IMR-90 (cell line): ENCODE data around the gene LAMB1. TPM values are rescaled to one million over a fixed set of nuclear protein-coding genes. Genes with fewer than 3 reads are reported as not detected.

Source experiments
- ATAC-seq: fragments of 200-7000 bp; cut with Tn5 transposase; 2 replicates; pipeline ENCODE4 v1.9.1; 2020; ENCODE audit warnings: low read depth, mild to moderate bottlenecking, moderate library complexity
- BruUV-seq: library from RNA; stranded (reverse); fragments of 400-500 nt; replicated peaks from 2 replicates; lab custom pipeline; 2021; lab: Mats Ljungman, UMichigan
- CTCF ChIA-PET: fragments of 300-600 bp; formaldehyde crosslinking; extraction: SDS; loops from one replicate; lab custom pipeline; 2021; ENCODE audit warnings: antibody characterized with exemption; lab: Yijun Ruan, JAX
- POLR2A ChIA-PET: fragments of 300-600 bp; sonication (Branson Sonifier 250); formaldehyde crosslinking; loops from one replicate; lab custom pipeline; 2022; ENCODE audit warnings: antibody characterized with exemption; ENCODE audit not compliant: unreplicated experiment; lab: Charles Lee
- DNase-seq: peaks from one replicate; pipeline ENCODE4 v3.0.0; 2013
- H2AFZ ChIP-seq: replicated peaks from 2 replicates; pipeline ENCODE3; 2013; ENCODE audit warnings: low read length, mild to moderate bottlenecking; ENCODE audit not compliant: poor library complexity
- H2AK5ac ChIP-seq: 2 replicates; pipeline ENCODE4 v1.6.1; 2013; ENCODE audit warnings: low read depth, low read length, inconsistent platforms
- H2AK9ac ChIP-seq: replicated peaks from 2 replicates; pipeline ENCODE3; 2013; ENCODE audit warnings: mild to moderate bottlenecking, low read depth, low read length, moderate library complexity; ENCODE audit not compliant: poor library complexity
- H2BK120ac ChIP-seq: 2 replicates; pipeline ENCODE4 v1.6.1; 2013; ENCODE audit warnings: low read depth, low read length, inconsistent platforms
- H2BK15ac ChIP-seq: 3 replicates; pipeline ENCODE4 v1.6.1; 2013; ENCODE audit warnings: low read depth, low read length, inconsistent platforms
- H2BK20ac ChIP-seq: 2 replicates; pipeline ENCODE4 v1.6.1; 2013; ENCODE audit warnings: low read depth, mild to moderate bottlenecking, inconsistent platforms, low read length, moderate library complexity
- H2BK5ac ChIP-seq: 2 replicates; pipeline ENCODE4 v1.6.1; 2013; ENCODE audit warnings: mild to moderate bottlenecking, low read depth, low read length, inconsistent platforms; ENCODE audit not compliant: poor library complexity, severe bottlenecking
- H3K14ac ChIP-seq: replicated peaks from 2 replicates; pipeline ENCODE4 v1.6.1; 2013; ENCODE audit warnings: low read depth, low read length, inconsistent platforms
- H3K18ac ChIP-seq: 2 replicates; pipeline ENCODE4 v1.6.1; 2013; ENCODE audit warnings: low read depth, low read length, control low read depth
- H3K23ac ChIP-seq: 2 replicates; pipeline ENCODE4 v1.6.1; 2013; ENCODE audit warnings: low read depth, low read length, inconsistent platforms
- H3K27ac ChIP-seq: 2 replicates; pipeline ENCODE4 v1.5.1; 2013; ENCODE audit warnings: mild to moderate bottlenecking, control low read depth, low read length; ENCODE audit not compliant: insufficient read depth
- H3K27me3 ChIP-seq: 2 replicates; pipeline ENCODE4 v1.6.1; 2013; ENCODE audit warnings: low read length; ENCODE audit not compliant: control insufficient read depth, insufficient read depth
- H3K36me3 ChIP-seq: 2 replicates; pipeline ENCODE4 v1.6.1; 2013; ENCODE audit warnings: low read length, mixed read lengths; ENCODE audit not compliant: control insufficient read depth, insufficient read depth
- H3K4ac ChIP-seq: 2 replicates; pipeline ENCODE4 v1.6.1; 2013; ENCODE audit warnings: low read depth, low read length, inconsistent platforms
- H3K4me1 ChIP-seq: 2 replicates; pipeline ENCODE4 v1.6.1; 2013; ENCODE audit warnings: low read length, mixed read lengths; ENCODE audit not compliant: control insufficient read depth, insufficient read depth
- H3K4me2 ChIP-seq: 2 replicates; pipeline ENCODE4 v1.6.1; 2013; ENCODE audit warnings: low read depth, mild to moderate bottlenecking, control low read depth, low read length, moderate library complexity
- H3K4me3 ChIP-seq: 2 replicates; pipeline ENCODE4 v1.5.1; 2013; ENCODE audit warnings: low read depth, mild to moderate bottlenecking, control low read depth, low read length, moderate library complexity; ENCODE audit not compliant: insufficient read depth
- H3K56ac ChIP-seq: 2 replicates; pipeline ENCODE4 v1.6.1; 2013; ENCODE audit warnings: low read length, inconsistent platforms; ENCODE audit not compliant: insufficient read depth; ENCODE audit errors: extremely low read depth
- H3K79me1 ChIP-seq, 2 experiments: 2 replicates each; pipeline ENCODE4 v1.6.1; 2013; ENCODE audit warnings: low read length in 2 of 2, inconsistent platforms in 1 of 2, low read depth in 1 of 2
- H3K9ac ChIP-seq: 2 replicates; pipeline ENCODE4 v1.6.1; 2013; ENCODE audit warnings: low read depth, low read length, control low read depth
- H3K9me1 ChIP-seq: 2 replicates; pipeline ENCODE4 v1.6.1; 2013; ENCODE audit warnings: low read length, inconsistent platforms; ENCODE audit not compliant: insufficient read depth
- H3K9me3 ChIP-seq: 2 replicates; pipeline ENCODE4 v1.6.1; 2013; ENCODE audit warnings: low read length; ENCODE audit not compliant: control insufficient read depth, insufficient read depth
- H4K20me1 ChIP-seq: 2 replicates; pipeline ENCODE4 v1.6.1; 2013; ENCODE audit warnings: low read length, inconsistent platforms; ENCODE audit not compliant: insufficient read depth
- H4K5ac ChIP-seq: 2 replicates; pipeline ENCODE4 v1.6.1; 2013; ENCODE audit warnings: mild to moderate bottlenecking, low read depth, low read length, control low read depth
- H4K8ac ChIP-seq, 2 experiments: 2 replicates each; pipeline ENCODE4 v1.6.1; 2013; ENCODE audit warnings: low read depth in 2 of 2, low read length in 2 of 2, control low read depth in 1 of 2, inconsistent platforms in 1 of 2
- H4K91ac ChIP-seq: 2 replicates; pipeline ENCODE4 v1.6.1; 2013; ENCODE audit warnings: low read depth, low read length, inconsistent platforms; ENCODE audit not compliant: insufficient read depth
- BHLHE40 ChIP-seq: fragments of 150-350 bp; IDR thresholded peaks from 2 replicates; pipeline ENCODE4 v1.6.1; 2016; ENCODE audit warnings: mild to moderate bottlenecking, low read depth, low read length
- CHD1 ChIP-seq: IDR thresholded peaks from 2 replicates; pipeline ENCODE4 v1.6.1; 2012; ENCODE audit warnings: low read depth, low read length, improper control_type of control experiment
- FOS ChIP-seq: fragments of 150-350 bp; IDR thresholded peaks from 2 replicates; pipeline ENCODE4 v1.6.1; 2016; ENCODE audit warnings: low read depth, low read length
- MAZ ChIP-seq: IDR thresholded peaks from 2 replicates; pipeline ENCODE4 v1.6.1; 2012; ENCODE audit warnings: low read depth, mild to moderate bottlenecking, low read length, improper control_type of control experiment, moderate library complexity, borderline replicate concordance
- MXI1 ChIP-seq: IDR thresholded peaks from 2 replicates; pipeline ENCODE4 v1.6.1; 2012; ENCODE audit warnings: low read depth, mild to moderate bottlenecking, low read length, moderate library complexity, borderline replicate concordance
- NFE2L2 ChIP-seq: fragments of 150-350 bp; IDR thresholded peaks from 2 replicates; pipeline ENCODE4 v1.6.1; 2016; ENCODE audit warnings: low read depth, mild to moderate bottlenecking, low read length
- RAD21 ChIP-seq: IDR thresholded peaks from 2 replicates; pipeline ENCODE4 v1.6.1; 2012; ENCODE audit warnings: low read length, improper control_type of control experiment
- RCOR1 ChIP-seq: IDR thresholded peaks from 2 replicates; pipeline ENCODE4 v1.6.1; 2012; ENCODE audit warnings: mild to moderate bottlenecking, low read length, improper control_type of control experiment; ENCODE audit not compliant: insufficient replicate concordance
- RFX5 ChIP-seq: IDR thresholded peaks from 2 replicates; pipeline ENCODE4 v1.8.0; 2012; ENCODE audit warnings: low read depth, mild to moderate bottlenecking, low read length, moderate library complexity
- SMC3 ChIP-seq: fragments of 150-350 bp; IDR thresholded peaks from 2 replicates; pipeline ENCODE4 v1.6.1; 2016; ENCODE audit warnings: low read depth, mild to moderate bottlenecking, antibody characterized with exemption, low read length, moderate library complexity
- WGBS, 2 experiments: methylation state at CpG; one replicate each; pipeline versions ENCODE4 v1.1.5 to v1.1.7; 2013; ENCODE audit warnings: missing lambda C conversion rate in 2 of 2; ENCODE audit not compliant: insufficient read length in 1 of 2; ENCODE audit errors: extremely low coverage in 2 of 2; 5-methylcytosine and 5-hydroxymethylcytosine counted together
- dilution Hi-C: fragments of 300-500 bp; cut with HindIII; formaldehyde crosslinking; loops from one replicate; pipeline ENCODE4 v1.14.3; 2018; ENCODE audit warnings: low sequenced_read_pairs; ENCODE audit not compliant: unreplicated experiment
- in situ Hi-C: fragments of 300-500 bp; cut with MboI; formaldehyde crosslinking; loops from 3 replicates; pipeline ENCODE4 v1.14.3; 2019; ENCODE audit warnings: low sequenced_read_pairs, inconsistent platforms, mixed read lengths
- intact Hi-C: fragments of 100-400 bp; cut with micrococcal nuclease; formaldehyde crosslinking; loops from 2 replicates; pipeline ENCODE4 v1.10.0; 2022
- polyA plus RNA-seq, 3 experiments: library from polyadenylated mRNA; depleted of rRNA; stranded (reverse); fragments of >200 nt; gene quantifications; 2 replicates each; pipeline ENCODE4 v1.2.3, GENCODE V29; 2012; ENCODE audit warnings: low replicate concordance in 1 of 3
- total RNA-seq: library from RNA; depleted of rRNA; stranded (reverse); fragments of >200 nt; gene quantifications from 2 replicates; pipeline ENCODE4 v1.2.3, GENCODE V29; 2012
- TF ChIP-seq, protein P1 (sequence below): fragments of 150-350 bp; IDR thresholded peaks from 2 replicates; pipeline ENCODE4 v1.6.1; 2016; ENCODE audit warnings: low read depth, mild to moderate bottlenecking, low read length, moderate library complexity, borderline replicate concordance
- TF ChIP-seq, protein P2 (sequence below): conservative IDR thresholded peaks from 2 replicates; pipeline ENCODE4 v1.5.1; 2012; ENCODE audit warnings: mild to moderate bottlenecking, low read depth, low read length, improper control_type of control experiment
- TF ChIP-seq, protein P3 (sequence below): fragments of 150-350 bp; IDR thresholded peaks from 2 replicates; pipeline ENCODE4 v1.6.1; 2017; ENCODE audit warnings: mild to moderate bottlenecking, antibody characterized with exemption, low read length, low read depth

LAMB1 gene
- total and polyA plus RNA-seq, 2 of the 4 experiments (the other 2 are of a cell fraction): 114 to 117 TPM

DNA sequence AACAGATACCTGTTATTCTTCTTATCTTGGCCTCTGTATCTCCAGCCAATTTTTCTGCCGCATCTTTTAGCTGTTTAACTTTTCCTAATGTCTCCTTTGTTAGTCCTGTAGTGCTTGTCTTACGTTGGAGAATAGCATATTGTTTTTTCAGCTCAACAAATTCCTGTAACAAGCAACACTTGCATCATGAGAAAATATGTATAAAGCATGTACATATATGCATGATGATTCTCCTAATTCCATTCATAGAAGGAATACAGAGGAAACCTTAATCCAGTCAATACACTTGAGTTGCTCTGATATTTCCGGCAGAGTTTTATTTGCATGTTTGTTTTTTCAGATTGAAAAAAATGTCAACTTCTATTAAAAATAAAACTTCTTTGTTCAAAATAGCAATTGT lies 26.1 kb upstream of the LAMB1 start:
- Histone ChIP-seq H3K9me1 (peaks cover 2% of the 10 kb centered on the region; the same call in 1 of the 2 replicates), H3K27me3 (no peaks in the 10 kb centered on the region), H3K4me3 (no peak overlapping the region), H3K4me2 (no peak overlapping the region), H3K4me1 (peaks cover 8% of the 10 kb centered on the region), H3K9me3 (no peaks in the 10 kb centered on the region), H4K5ac (no peak overlapping the region), H2AK5ac (peak overlapping the region; percentile 87; the same call in 1 of the 2 replicates), H3K14ac (peak overlapping the region; percentile 49; the same call in 1 of the 2 replicates), H2BK5ac (no peak overlapping the region), H2BK120ac (peak overlapping the region; percentile 94), H3K79me1 (no peaks in the 10 kb centered on the region), H4K8ac (peak overlapping the region; percentile 62 to 74; a peak in 2 of 4 replicates), H3K27ac (no peak overlapping the region), H3K4ac (no peak overlapping the region), H2AK9ac (no peak overlapping the region), H3K9ac (no peak overlapping the region), H2BK15ac (peak overlapping the region; percentile 74; the same call in 2 of the 3 replicates), H4K20me1 (no peaks in the 10 kb centered on the region), H3K56ac (no peak overlapping the region), H4K91ac (peak overlapping the region; percentile 24; the same call in 1 of the 2 replicates), H3K23ac (no peak overlapping the region), H2AFZ (no peak overlapping the region), H2BK20ac (peak overlapping the region; percentile 4; the same call in 1 of the 2 replicates), H3K36me3 (no peaks in the 10 kb centered on the region), H3K18ac (no peak overlapping the region)
- DNase-seq: no peak
- dilution Hi-C loops (no loop called here), intact Hi-C loops (no loop called here), in situ Hi-C loops (no loop called here)
- ChIA-PET CTCF (no interaction called here), POLR2A (no interaction called here)
- no TSS peak for BruUV-seq
- ATAC-seq: no peak
- TF ChIP-seq, protein P1, sequence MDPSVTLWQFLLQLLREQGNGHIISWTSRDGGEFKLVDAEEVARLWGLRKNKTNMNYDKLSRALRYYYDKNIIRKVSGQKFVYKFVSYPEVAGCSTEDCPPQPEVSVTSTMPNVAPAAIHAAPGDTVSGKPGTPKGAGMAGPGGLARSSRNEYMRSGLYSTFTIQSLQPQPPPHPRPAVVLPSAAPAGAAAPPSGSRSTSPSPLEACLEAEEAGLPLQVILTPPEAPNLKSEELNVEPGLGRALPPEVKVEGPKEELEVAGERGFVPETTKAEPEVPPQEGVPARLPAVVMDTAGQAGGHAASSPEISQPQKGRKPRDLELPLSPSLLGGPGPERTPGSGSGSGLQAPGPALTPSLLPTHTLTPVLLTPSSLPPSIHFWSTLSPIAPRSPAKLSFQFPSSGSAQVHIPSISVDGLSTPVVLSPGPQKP: no peak
- no peak for TF ChIP-seq SMC3
- TF ChIP-seq RCOR1: no peak
- TF ChIP-seq, protein P2, sequence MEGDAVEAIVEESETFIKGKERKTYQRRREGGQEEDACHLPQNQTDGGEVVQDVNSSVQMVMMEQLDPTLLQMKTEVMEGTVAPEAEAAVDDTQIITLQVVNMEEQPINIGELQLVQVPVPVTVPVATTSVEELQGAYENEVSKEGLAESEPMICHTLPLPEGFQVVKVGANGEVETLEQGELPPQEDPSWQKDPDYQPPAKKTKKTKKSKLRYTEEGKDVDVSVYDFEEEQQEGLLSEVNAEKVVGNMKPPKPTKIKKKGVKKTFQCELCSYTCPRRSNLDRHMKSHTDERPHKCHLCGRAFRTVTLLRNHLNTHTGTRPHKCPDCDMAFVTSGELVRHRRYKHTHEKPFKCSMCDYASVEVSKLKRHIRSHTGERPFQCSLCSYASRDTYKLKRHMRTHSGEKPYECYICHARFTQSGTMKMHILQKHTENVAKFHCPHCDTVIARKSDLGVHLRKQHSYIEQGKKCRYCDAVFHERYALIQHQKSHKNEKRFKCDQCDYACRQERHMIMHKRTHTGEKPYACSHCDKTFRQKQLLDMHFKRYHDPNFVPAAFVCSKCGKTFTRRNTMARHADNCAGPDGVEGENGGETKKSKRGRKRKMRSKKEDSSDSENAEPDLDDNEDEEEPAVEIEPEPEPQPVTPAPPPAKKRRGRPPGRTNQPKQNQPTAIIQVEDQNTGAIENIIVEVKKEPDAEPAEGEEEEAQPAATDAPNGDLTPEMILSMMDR: no peak
- no peak for TF ChIP-seq FOS
- no peak for TF ChIP-seq BHLHE40
- TF ChIP-seq, protein P3, sequence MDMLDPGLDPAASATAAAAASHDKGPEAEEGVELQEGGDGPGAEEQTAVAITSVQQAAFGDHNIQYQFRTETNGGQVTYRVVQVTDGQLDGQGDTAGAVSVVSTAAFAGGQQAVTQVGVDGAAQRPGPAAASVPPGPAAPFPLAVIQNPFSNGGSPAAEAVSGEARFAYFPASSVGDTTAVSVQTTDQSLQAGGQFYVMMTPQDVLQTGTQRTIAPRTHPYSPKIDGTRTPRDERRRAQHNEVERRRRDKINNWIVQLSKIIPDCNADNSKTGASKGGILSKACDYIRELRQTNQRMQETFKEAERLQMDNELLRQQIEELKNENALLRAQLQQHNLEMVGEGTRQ: no peak
- TF ChIP-seq RAD21: no peak
- TF ChIP-seq MXI1: no peak
- TF ChIP-seq NFE2L2: no peak
- TF ChIP-seq MAZ: no peak
- no peak for TF ChIP-seq RFX5
- TF ChIP-seq CHD1: no peak
- no CpG with 5 or more reads among the region's 3 CpGs for WGBS, 2 experiments
